Neural crest cell (in vitro differentiated cells): ENCODE measurements around the gene PKD2. TPM values are rescaled to one million over a fixed set of nuclear protein-coding genes. Genes with fewer than 3 reads are reported as not detected.

Experiments used
- DNase-seq: peaks from one replicate; pipeline ENCODE4 v3.0.0; 2021; ENCODE audit warnings: low read depth, mixed read lengths, low spot score
- H3K27ac Mint-ChIP-seq: one replicate; pipeline ENCODE4 v1.8.0; 2021; ENCODE audit warnings: mild to moderate bottlenecking, mixed read lengths; ENCODE audit not compliant: unreplicated experiment
- H3K27me3 Mint-ChIP-seq: 2 replicates; pipeline ENCODE4 v1.8.0; 2021; ENCODE audit warnings: low read depth, mild to moderate bottlenecking, mixed read lengths
- H3K36me3 Mint-ChIP-seq: 2 replicates; pipeline ENCODE4 v1.8.0; 2021; ENCODE audit warnings: low read depth, mild to moderate bottlenecking, mixed read lengths
- H3K4me1 Mint-ChIP-seq: 2 replicates; pipeline ENCODE4 v1.8.0; 2021; ENCODE audit warnings: mixed read lengths
- H3K4me3 Mint-ChIP-seq: one replicate; pipeline ENCODE4 v1.8.0; 2021; ENCODE audit warnings: mild to moderate bottlenecking, mixed read lengths
- H3K9me3 Mint-ChIP-seq: 2 replicates; pipeline ENCODE4 v1.8.0; 2021; ENCODE audit warnings: mixed read lengths
- long read RNA-seq: library from polyadenylated mRNA; unstranded; transcript quantifications from one replicate; pipeline ENCODE4 v2.0.0, GENCODE V29; 2020
- total RNA-seq: library from RNA; stranded (reverse); gene quantifications from 2 replicates; pipeline ENCODE4 v1.2.1, GENCODE V29; 2021
- TF ChIP-seq, protein P1 (sequence below): fragments of 200-600 bp; sonication (generic); conservative IDR thresholded peaks from 2 replicates; pipeline ENCODE4 v1.5.0; 2021; ENCODE audit warnings: antibody characterized with exemption, mild to moderate bottlenecking

The PKD2 gene
- total RNA-seq: 37.3 and 37.9 TPM in 2 replicates
- long read RNA-seq, partial matches to known transcripts: 2 of 11 reads
- long read RNA-seq, other reads (novel, unspliced or antisense): 9 of 11 reads

DNA sequence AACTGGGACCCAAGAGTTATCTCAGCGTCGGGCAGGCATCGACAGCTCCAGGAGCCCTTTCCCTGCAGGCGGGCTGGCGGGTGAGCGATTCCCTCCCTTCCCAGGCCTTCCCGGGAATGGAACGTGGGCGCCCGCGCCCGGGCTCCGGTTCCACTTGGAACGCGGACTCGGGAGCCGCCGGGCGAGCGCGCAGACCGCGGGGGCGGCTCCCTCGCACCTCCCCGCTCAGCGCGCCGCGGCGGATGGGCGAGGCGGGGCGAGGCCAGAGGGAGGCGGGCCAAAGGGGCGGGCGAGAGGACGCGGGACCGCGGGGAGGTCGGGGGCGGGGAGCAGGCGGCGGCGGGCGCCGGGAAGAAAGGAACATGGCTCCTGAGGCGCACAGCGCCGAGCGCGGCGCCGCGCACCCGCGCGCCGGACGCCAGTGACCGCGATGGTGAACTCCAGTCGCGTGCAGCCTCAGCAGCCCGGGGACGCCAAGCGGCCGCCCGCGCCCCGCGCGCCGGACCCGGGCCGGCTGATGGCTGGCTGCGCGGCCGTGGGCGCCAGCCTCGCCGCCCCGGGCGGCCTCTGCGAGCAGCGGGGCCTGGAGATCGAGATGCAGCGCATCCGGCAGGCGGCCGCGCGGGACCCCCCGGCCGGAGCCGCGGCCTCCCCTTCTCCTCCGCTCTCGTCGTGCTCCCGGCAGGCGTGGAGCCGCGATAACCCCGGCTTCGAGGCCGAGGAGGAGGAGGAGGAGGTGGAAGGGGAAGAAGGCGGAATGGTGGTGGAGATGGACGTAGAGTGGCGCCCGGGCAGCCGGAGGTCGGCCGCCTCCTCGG is at the start of gene PKD2:
PKD2 (plus strand) TSS at position 332 of the 818 bp plus-strand sequence; CDS start at position 431, 99 bp downstream.
- Mint-ChIP-seq H3K4me1 (peaks cover 54% of the 10 kb centered on the region), H3K36me3 (no peaks in the 10 kb centered on the region), H3K27me3 (peaks cover 6% of the 10 kb centered on the region), H3K9me3 (no peaks in the 10 kb centered on the region), H3K27ac (peak within 1 kb of the TSS; percentile 94), H3K4me3 (peak within 1 kb of the TSS; percentile 98)
- peak; percentile 66 for DNase-seq
- TF ChIP-seq, protein P1, sequence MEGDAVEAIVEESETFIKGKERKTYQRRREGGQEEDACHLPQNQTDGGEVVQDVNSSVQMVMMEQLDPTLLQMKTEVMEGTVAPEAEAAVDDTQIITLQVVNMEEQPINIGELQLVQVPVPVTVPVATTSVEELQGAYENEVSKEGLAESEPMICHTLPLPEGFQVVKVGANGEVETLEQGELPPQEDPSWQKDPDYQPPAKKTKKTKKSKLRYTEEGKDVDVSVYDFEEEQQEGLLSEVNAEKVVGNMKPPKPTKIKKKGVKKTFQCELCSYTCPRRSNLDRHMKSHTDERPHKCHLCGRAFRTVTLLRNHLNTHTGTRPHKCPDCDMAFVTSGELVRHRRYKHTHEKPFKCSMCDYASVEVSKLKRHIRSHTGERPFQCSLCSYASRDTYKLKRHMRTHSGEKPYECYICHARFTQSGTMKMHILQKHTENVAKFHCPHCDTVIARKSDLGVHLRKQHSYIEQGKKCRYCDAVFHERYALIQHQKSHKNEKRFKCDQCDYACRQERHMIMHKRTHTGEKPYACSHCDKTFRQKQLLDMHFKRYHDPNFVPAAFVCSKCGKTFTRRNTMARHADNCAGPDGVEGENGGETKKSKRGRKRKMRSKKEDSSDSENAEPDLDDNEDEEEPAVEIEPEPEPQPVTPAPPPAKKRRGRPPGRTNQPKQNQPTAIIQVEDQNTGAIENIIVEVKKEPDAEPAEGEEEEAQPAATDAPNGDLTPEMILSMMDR: no peak

DNA sequence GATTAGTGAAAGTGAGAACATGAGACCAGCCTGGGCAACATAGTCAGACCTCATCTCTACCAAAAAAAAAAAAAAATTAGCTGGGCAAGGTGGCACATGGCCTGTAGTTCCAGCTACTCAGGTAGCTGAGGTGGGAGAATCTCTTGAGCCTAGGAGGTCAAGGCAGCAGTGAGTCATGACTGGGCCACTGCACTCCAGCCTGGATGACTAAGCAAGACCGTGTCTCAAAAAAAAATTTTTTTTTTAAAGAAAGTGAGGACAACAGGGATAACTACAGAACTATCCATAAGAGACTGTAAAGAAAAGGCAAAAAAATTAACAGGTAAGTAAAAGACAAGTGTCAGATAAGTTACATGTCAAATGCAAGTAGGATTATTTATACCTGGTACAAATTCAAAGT is 45.4 kb upstream of the PKD2 start:
- TF ChIP-seq, protein P1: no peak
- Mint-ChIP-seq H3K9me3 (peaks cover 2% of the 10 kb centered on the region), H3K4me3 (no peak overlapping the region), H3K36me3 (no peaks in the 10 kb centered on the region), H3K27ac (no peak overlapping the region), H3K4me1 (no peaks in the 10 kb centered on the region), H3K27me3 (no peaks in the 10 kb centered on the region)
- no peak for DNase-seq

DNA sequence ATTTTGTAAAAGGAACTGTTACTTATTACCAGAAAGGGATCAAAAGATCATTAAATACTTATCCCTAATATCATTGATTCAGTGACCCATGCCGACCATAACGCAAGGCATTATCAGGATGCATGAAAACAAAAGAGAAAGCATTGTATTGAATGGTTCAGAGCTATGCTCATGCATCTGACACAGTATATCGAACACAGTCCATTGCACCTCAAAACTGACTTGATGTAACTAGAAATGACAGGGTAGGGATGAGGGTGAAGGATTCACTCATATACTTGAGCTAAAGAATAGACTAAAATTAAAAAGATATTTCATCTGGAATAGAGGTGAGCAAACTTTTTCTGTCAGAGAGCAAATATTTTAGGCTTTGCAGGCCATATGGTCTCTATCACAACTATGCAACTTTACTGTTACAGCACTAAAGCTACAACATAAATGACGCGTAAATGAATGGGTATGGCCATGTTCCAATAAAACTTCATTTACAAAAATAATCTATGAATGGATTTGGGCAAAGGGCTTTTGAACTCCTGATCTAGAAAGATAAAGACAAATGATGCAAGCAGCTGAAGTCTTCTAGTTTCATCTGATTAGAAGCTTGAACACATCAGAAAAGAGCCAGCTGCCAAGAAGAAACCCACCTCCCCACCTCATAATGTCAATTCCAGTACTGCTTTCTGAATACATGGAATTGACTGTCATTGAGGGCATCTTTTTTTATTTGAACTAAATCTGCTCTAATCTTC is 44.9 kb upstream of the PKD2 start:
- Mint-ChIP-seq H3K4me1 (no peaks in the 10 kb centered on the region), H3K9me3 (peaks cover 2% of the 10 kb centered on the region), H3K36me3 (no peaks in the 10 kb centered on the region), H3K4me3 (no peak overlapping the region), H3K27ac (no peak overlapping the region), H3K27me3 (no peaks in the 10 kb centered on the region)
- DNase-seq: no peak
- TF ChIP-seq, protein P1: no peak

DNA sequence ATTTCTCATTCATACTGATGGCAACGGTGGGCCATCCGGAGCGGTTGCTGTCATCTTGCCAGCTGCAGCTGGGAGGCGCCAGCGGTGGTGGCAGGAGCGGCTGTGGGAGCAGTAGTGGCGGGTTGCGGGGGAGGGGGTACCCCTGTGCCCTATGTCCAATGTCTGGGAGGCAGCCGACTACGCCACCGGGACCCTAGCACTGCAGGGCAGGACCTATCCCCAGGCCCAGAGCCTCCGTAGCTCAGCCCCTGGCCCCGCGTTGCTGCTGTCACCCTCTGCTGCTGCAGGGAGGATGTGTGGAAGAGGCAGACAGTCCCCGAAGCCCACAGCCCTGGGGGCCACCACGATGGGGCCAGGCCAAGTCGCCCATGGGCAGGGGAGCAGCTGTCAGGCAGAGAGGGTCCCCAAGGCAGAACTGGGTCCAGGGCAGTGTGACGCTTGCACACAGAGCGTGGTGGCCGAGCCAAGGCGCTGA is 41.9 kb upstream of the PKD2 start:
- Mint-ChIP-seq H3K9me3 (peaks cover 2% of the 10 kb centered on the region), H3K36me3 (no peaks in the 10 kb centered on the region), H3K27ac (no peak overlapping the region), H3K4me3 (no peak overlapping the region), H3K27me3 (no peaks in the 10 kb centered on the region), H3K4me1 (no peaks in the 10 kb centered on the region)
- TF ChIP-seq, protein P1: no peak
- DNase-seq: no peak

DNA sequence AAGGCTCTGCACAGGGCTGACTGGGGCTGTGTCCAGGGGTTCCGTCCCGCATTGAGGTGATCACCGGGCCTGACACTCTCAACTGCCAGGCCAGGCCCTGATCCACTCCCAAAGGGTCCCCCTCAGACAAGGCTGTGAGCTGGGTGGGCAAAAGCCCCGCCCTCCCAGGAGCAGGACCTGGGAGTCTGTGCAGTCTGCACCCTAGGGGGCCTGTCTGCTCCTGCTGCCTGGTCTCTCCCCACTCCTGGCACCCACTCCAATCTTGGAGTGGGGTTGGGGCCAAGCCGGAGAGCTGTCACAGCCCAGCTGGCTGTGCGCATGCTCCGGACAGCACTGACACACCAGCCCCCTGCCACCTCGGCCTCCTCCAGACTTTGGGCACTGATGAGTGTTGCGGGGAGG is 41.3 kb upstream of the PKD2 start:
- H3K36me3 Mint-ChIP-seq: no peaks in the 10 kb centered on the region
- H3K27me3 Mint-ChIP-seq: no peaks in the 10 kb centered on the region
- H3K4me3 Mint-ChIP-seq: no peak overlapping the region
- no peaks in the 10 kb centered on the region for H3K9me3 Mint-ChIP-seq
- no peak overlapping the region for H3K27ac Mint-ChIP-seq
- no peak for DNase-seq
- no peaks in the 10 kb centered on the region for H3K4me1 Mint-ChIP-seq
- TF ChIP-seq, protein P1: no peak
